Stimulated activated CD8-positive, alpha-beta memory T cell treated with anti-CD3 and anti-CD28 coated beads, Interleukin-7, amount 100 ng/mL, for 48 hours (primary cell): ENCODE measurements around the gene CEP44.
"Not testable (repeated sequence)": the region's sequence is repeated elsewhere in the genome, so short reads cannot be mapped to it uniquely, and the experiment has no call there.

Experiments used
- DNase-seq, 2 donors: peaks; one replicate each; pipeline ENCODE4 v3.0.0-alpha.2; 2020; ENCODE audit warnings: low read depth in 1 of 2; ENCODE audit errors: extremely low read depth in 1 of 2

Gene CEP44

GRCh38 chr4:174278467-174278866 lies 5.2 kb upstream of the CEP44 start:
- DNase-seq: no peak

GRCh38 chr4:174279433-174280155 lies 4.1 kb upstream of the CEP44 start:
- DNase-seq: no peak

GRCh38 chr4:174281182-174281737 lies 2.5 kb upstream of the CEP44 start:
- no peak for DNase-seq

GRCh38 chr4:174281901-174282300 lies 1.8 kb upstream of the CEP44 start:
- no peak for DNase-seq

- DNase-seq: peak; percentile 14 to 64
These were observed 740 bp upstream of the CEP44 start for GRCh38 chr4:174282836-174283506.

GRCh38 chr4:174284487-174284886 lies 776 bp downstream of the CEP44 start:
- no peak for DNase-seq

- no peak for DNase-seq
These were observed 3.2 kb downstream of the CEP44 start for GRCh38 chr4:174286870-174287269.

GRCh38 chr4:174292473-174292872 lies 8.8 kb downstream of the CEP44 start:
- DNase-seq: no peak

GRCh38 chr4:174294641-174295040 lies 10.9 kb downstream of the CEP44 start:
- DNase-seq: not testable (repeated sequence)

- DNase-seq: not testable (repeated sequence)
These were observed 11.4 kb downstream of the CEP44 start for GRCh38 chr4:174295142-174295541.

GRCh38 chr4:174303687-174304086 lies 20.0 kb downstream of the CEP44 start:
- no peak for DNase-seq

- DNase-seq: no peak
These were observed 21.0 kb downstream of the CEP44 start for GRCh38 chr4:174304664-174305063.

GRCh38 chr4:174305961-174306360 lies 22.2 kb downstream of the CEP44 start:
- DNase-seq: no peak

- no peak for DNase-seq
These were observed 24.0 kb downstream of the CEP44 start for GRCh38 chr4:174307694-174308093.

- no peak for DNase-seq
These were observed 29.3 kb downstream of the CEP44 start for GRCh38 chr4:174312993-174313392.

- DNase-seq: no peak
These were observed 30.6 kb downstream of the CEP44 start for GRCh38 chr4:174314274-174314673.

GRCh38 chr4:174314770-174315169 lies 31.1 kb downstream of the CEP44 start:
- no peak for DNase-seq

GRCh38 chr4:174316546-174316945 lies 32.8 kb downstream of the CEP44 start:
- no peak for DNase-seq

GRCh38 chr4:174316954-174317353 lies 33.2 kb downstream of the CEP44 start:
- DNase-seq: no peak

GRCh38 chr4:174317531-174317930 lies 33.8 kb downstream of the CEP44 start:
- no peak for DNase-seq

GRCh38 chr4:174318829-174319764 lies 35.4 kb downstream of the CEP44 start:
- DNase-seq: no peak
